ENCODE results near the gene ZNF816.
A peak's percentile ranks its signal among the peaks of the same experiment; 100 is the strongest.
"Not testable (repeated sequence)": the region's sequence is repeated elsewhere in the genome, so short reads cannot be mapped to it uniquely, and the experiment has no call there.

The ZNF816 gene

GRCh38 chr19:52924641-52925040, 38.0 kb downstream of the ZNF816 start:
- DNase-seq: not testable (repeated sequence)

GRCh38 chr19:52923778-52924593, 38.7 kb downstream of the ZNF816 start:
- DNase-seq: no peak

GRCh38 chr19:52922841-52923777, 39.6 kb downstream of the ZNF816 start, which contains the start of gene ZNF888:
ZNF888 (minus strand) TSS chr19:52923428; CDS start chr19:52917873, 5,555 bp downstream.
- DNase-seq: peak; percentile 78 to 85 (median 80)

GRCh38 chr19:52917531-52917930, 45.1 kb downstream of the ZNF816 start:
- no peak for DNase-seq

- no peak for DNase-seq
Observed at GRCh38 chr19:52910648-52911047, 52.0 kb downstream of the ZNF816 start.

- not testable (repeated sequence) for DNase-seq
Observed at GRCh38 chr19:52904052-52904780, 58.5 kb downstream of the ZNF816 start.

GRCh38 chr19:52901842-52902241, 60.8 kb downstream of the ZNF816 start:
- DNase-seq: no peak

Measured in T-helper 1 cell (primary cell).